Measurements from ENCODE around the gene DDX17.

The DDX17 gene

DNA sequence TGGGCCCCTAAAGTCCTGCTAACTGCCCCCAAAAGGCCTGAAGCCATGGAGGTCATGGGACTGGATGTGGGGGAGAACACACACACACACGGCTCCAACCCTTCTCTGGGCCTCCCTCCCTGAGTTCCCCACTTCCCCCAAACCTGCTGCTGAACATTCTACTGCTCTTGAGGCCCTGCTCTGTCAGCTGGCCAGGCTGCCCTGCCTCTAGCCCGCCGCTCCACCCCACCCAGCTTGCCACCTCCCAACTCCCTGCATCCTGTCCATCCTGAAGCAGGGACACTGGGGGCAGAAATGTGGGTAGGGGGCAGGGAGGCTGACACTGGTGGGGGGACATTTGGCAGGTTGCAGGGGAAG is 52.1 kb downstream of the DDX17 start:
- TF ChIP-seq ZNF274 (IDR thresholded peaks at IDR 0.05; ENCODE audit: low read depth, low read length), result no peak
- H3K4me3 ChIP-seq (ENCODE audit: low read length), result no peak overlapping the region

GRCh38 chr22:38453066-38453672 is 52.9 kb downstream of the DDX17 start:
- TF ChIP-seq ZNF274 (IDR thresholded peaks at IDR 0.05; ENCODE audit: low read depth, low read length), result no peak
- no peak overlapping the region for H3K4me3 ChIP-seq (ENCODE audit: low read length)

DNA sequence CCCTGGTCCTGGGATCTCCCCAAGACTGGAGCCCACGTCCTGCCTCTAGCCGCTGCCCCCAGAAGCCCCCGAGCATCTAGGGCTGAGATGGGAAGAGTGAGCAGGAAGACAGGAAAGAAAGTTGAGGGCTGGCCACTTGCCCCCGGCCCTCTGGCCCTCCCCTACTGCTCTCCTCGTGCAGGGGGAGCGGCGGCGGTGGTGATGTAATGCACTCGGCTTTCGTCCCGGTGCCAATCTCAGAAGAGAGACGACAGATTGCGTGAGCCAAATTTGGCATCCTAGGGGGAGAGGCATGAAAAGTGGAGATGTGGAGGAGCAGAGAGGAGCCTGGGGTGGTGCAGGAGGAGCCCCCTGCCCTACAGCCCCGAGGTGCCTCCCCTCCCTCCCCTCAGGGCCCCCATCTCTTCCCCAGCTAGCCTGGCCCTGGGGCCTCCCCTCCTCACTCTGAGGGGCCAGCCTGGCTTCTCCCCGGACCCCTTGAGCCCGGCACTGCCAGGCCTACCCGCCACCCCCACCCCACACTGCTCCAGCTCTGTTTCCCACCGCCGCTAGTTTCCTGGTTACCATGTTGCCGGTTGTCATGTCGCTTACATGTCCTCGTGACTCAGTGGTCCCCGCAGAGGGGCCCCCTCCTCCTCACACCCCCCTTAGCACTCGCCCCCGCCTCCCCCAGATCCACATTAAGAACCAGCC is 53.6 kb downstream of the DDX17 start:
- TF ChIP-seq ZNF274 (IDR thresholded peaks at IDR 0.05; ENCODE audit: low read depth, low read length), result no peak
- H3K4me3 ChIP-seq (ENCODE audit: low read length), result no peak overlapping the region

DNA sequence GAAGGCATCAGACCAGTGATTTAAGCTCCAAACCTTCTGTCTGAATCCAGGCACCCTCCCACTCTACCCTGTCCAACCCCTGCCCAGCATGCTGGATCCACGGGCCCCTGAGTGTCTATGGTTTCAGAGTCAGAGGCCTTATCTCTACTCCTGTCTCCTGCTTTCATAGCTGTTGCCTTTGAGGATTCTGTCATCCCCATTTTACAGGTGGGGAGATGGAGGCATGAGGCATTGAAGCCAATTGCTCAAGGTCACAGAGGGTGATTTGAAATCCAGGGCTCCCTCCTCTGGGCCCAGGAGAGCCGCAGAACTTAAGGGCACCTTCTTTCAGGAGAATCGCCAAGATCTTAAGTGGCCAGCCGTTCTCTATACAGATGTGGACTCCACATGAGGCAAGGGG is 54.2 kb downstream of the DDX17 start:
- TF ChIP-seq ZNF274 (IDR thresholded peaks at IDR 0.05; ENCODE audit: low read depth, low read length), result no peak
- no peak overlapping the region for H3K4me3 ChIP-seq (ENCODE audit: low read length)

- no peak overlapping the region for H3K4me3 ChIP-seq (ENCODE audit: low read length)
- TF ChIP-seq ZNF274 (IDR thresholded peaks at IDR 0.05; ENCODE audit: low read depth, low read length), result no peak
Observed at GRCh38 chr22:38451404-38451803, 54.7 kb downstream of the DDX17 start.

- H3K4me3 ChIP-seq (ENCODE audit: low read length), result no peak overlapping the region
- no peak for TF ChIP-seq ZNF274 (IDR thresholded peaks at IDR 0.05; ENCODE audit: low read depth, low read length)
Observed at GRCh38 chr22:38450234-38450797, 55.8 kb downstream of the DDX17 start.

DNA sequence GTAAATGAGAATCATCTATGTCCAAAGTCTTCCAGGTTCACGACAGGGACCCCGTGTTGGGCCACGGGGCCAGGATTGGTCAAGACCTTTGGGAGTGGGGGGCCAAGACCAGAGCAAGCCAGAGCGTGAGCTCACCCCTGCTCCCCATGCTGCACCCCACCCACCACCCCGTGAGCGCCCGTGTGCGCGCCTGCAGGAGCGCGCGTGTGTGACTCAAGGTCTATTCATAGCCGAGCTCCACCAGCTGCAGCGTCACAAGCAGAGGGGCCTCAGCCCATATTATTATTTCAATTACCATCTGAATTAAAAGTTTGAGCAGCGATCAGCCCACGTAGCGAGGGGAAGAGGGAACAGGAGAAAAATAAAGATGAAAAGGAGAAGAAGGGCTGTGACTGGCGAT is 56.3 kb downstream of the DDX17 start:
- TF ChIP-seq ZNF274 (IDR thresholded peaks at IDR 0.05; ENCODE audit: low read depth, low read length), result no peak
- no peak overlapping the region for H3K4me3 ChIP-seq (ENCODE audit: low read length)

GRCh38 chr22:38448945-38449745 is 57.0 kb downstream of the DDX17 start:
- TF ChIP-seq ZNF274 (IDR thresholded peaks at IDR 0.05; ENCODE audit: low read depth, low read length), result no peak
- no peak overlapping the region for H3K4me3 ChIP-seq (ENCODE audit: low read length)

DNA sequence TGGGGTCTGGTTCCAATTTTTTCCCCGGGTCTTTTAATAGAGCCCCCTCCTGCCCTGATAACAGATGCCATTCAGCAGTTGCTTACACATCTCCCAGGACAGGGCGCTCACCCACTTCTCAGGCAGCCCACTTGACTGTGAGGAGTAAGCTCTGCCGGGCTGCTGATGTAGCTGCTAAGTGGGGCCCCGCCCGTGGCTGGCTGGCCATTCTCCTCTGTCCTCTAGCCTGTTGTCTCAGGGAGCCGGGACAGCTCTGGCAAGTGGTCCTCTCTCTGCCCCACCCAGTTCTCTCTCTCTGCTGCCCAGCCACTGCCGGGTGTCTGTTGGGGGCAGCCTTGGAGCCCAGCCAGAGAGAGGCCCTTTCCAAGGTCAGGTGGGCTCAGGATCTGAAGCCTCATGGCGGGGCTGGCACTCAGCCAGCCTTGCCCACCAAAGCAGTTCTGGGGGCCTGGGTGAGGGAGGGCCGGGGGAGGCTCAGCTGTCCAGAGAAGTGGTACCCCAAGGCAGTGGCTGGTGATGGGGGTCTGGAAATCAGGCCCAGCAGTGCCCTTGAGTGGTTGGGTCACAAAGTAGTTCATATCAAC is 60.0 kb downstream of the DDX17 start:
- H3K4me3 ChIP-seq (ENCODE audit: low read length), result no peak overlapping the region
- no peak for TF ChIP-seq ZNF274 (IDR thresholded peaks at IDR 0.05; ENCODE audit: low read depth, low read length)

- TF ChIP-seq ZNF274 (IDR thresholded peaks at IDR 0.05; ENCODE audit: low read depth, low read length), result no peak
- H3K4me3 ChIP-seq (ENCODE audit: low read length), result no peak overlapping the region
Observed at GRCh38 chr22:38444783-38445182, 61.3 kb downstream of the DDX17 start.

DNA sequence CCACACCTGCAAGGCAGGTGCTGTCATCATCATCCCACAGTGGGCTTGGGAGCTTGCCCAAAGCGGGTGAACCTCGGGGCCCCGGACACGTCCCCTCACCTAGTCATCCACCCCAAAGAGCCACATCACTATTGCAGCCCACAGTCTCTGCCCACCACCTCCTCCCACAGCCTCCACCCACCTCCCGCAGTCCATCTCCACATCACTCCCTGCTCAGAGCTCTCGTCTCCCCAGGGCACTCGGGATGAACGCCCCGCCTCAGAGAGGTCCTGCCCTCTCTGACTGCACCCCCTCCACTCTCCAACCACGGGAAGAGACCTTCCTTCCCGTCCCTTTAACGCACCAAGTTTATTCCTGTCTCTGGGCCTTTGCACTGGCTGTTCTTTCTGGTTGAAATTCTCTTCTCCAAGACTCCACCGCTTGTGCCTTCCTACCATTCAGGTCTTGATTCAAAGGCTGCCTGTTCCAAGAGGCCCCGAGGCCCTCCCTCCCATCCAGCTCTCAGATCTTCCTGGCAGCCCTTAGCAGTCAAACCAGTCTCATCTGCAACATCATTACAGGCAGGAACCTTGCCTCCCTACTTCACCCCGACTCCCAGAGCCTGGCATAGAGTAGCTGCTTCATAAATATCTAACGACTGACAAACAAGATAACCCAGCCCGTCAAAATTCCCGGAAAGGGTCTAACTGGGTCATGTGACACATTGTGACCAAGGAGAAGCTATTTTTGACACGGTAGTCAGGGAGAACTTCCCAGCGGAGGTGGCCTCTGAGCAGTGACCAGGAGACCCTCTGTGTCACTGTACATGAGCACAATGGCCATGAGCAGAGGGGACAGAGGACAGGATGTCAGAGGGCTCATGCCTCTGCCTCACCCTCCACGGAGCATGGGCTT is 62.2 kb downstream of the DDX17 start:
- no peak for TF ChIP-seq ZNF274 (IDR thresholded peaks at IDR 0.05; ENCODE audit: low read depth, low read length)
- H3K4me3 ChIP-seq (ENCODE audit: low read length), result no peak overlapping the region

DNA sequence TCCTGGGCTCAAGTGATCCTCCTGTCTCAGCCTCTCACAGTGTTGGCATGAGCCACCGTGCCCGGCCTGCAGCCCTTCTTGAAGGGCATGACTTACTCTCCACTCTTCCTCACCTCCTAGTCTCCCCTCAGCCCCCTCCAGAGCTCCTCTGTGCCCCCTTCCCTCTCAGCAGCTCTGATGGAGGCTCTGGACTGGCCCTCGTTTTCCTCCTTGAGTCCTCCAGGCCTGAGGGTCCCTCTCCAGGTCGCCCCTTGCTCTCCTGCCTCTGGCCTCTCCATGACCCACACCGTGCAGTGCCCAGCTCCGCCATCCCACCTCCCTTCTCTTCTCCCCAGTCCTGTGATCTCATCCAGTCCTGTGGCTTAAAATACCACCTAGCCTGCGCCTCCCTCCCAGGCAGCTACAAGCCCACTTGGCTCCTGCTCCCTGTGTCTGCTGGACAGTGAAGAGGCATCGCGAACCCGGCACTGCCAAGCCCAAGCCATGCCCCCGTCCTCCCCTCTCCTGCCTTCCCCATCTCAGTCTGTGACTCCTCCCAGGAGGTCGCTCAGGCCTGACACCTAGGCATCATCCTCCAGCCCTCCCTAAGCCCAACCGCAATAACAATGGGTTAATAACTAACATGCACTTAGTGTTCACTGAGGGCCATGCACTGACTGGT is 63.0 kb downstream of the DDX17 start:
- no peak overlapping the region for H3K4me3 ChIP-seq (ENCODE audit: low read length)
- TF ChIP-seq ZNF274 (IDR thresholded peaks at IDR 0.05; ENCODE audit: low read depth, low read length), result no peak
